Measurements from ENCODE around the gene SH3BP4.

Gene SH3BP4

GRCh38 chr2:235098736-235099494 lies 147.1 kb downstream of the SH3BP4 start:
- Histone ChIP-seq H3K4me3 (no peak overlapping the region), H3K27ac (no peak overlapping the region), H3K9me3 (ENCODE audit: low read depth, low read length) (no peaks in the 10 kb centered on the region), H3K36me3 (ENCODE audit: insufficient read depth, low read length) (no peaks in the 10 kb centered on the region), H3K9ac (ENCODE audit: insufficient read length) (no peak overlapping the region)
- TF ChIP-seq POLR2AphosphoS5 (IDR thresholded peaks at IDR 0.05; ENCODE audit: borderline replicate concordance, low read depth, low read length) = no peak
- no peak for TF ChIP-seq EZH2 (IDR thresholded peaks at IDR 0.05)
- no peak for TF ChIP-seq FOXP2 (optimal IDR thresholded peaks at IDR 0.05; ENCODE audit: control extremely low read depth, extremely low read length, insufficient read depth)
- DNase-seq (ENCODE audit: low read depth, low spot score) = no peak

GRCh38 chr2:235102896-235103295 lies 151.1 kb downstream of the SH3BP4 start:
- H3K27ac ChIP-seq = no peak overlapping the region
- TF ChIP-seq POLR2AphosphoS5 (IDR thresholded peaks at IDR 0.05; ENCODE audit: borderline replicate concordance, low read depth, low read length) = no peak
- no peak for TF ChIP-seq FOXP2 (optimal IDR thresholded peaks at IDR 0.05; ENCODE audit: control extremely low read depth, extremely low read length, insufficient read depth)
- no peak for TF ChIP-seq EZH2 (IDR thresholded peaks at IDR 0.05)
- no peak overlapping the region for H3K9ac ChIP-seq (ENCODE audit: insufficient read length)
- no peaks in the 10 kb centered on the region for H3K9me3 ChIP-seq (ENCODE audit: low read depth, low read length)
- H3K36me3 ChIP-seq (ENCODE audit: insufficient read depth, low read length) = no peaks in the 10 kb centered on the region
- DNase-seq (ENCODE audit: low read depth, low spot score) = no peak
- no peak overlapping the region for H3K4me3 ChIP-seq
